Neuron (in vitro differentiated cells): ENCODE data around the gene RPH3AL.
"Not testable (repeated sequence)": the region's sequence is repeated elsewhere in the genome, so short reads cannot be mapped to it uniquely, and the experiment has no call there.

Experiments used
- H2AFZ ChIP-seq: one replicate; pipeline ENCODE4 v1.6.1; 2013; ENCODE audit warnings: low read depth, mild to moderate bottlenecking, inconsistent platforms, low read length, moderate library complexity
- H3K27me3 ChIP-seq: one replicate; pipeline ENCODE4 v1.6.1; 2013; ENCODE audit warnings: low read length; ENCODE audit not compliant: insufficient read depth
- H3K36me3 ChIP-seq: one replicate; pipeline ENCODE4 v1.6.1; 2013; ENCODE audit warnings: low read length; ENCODE audit not compliant: insufficient read depth
- H3K4me1 ChIP-seq: one replicate; pipeline ENCODE4 v1.6.1; 2013; ENCODE audit warnings: low read length; ENCODE audit not compliant: insufficient read depth
- H3K4me3 ChIP-seq: 2 replicates; pipeline ENCODE4 v1.5.1; 2013; ENCODE audit warnings: mild to moderate bottlenecking, low read length, moderate library complexity
- H3K9me3 ChIP-seq: one replicate; pipeline ENCODE4 v1.6.1; 2013; ENCODE audit warnings: low read length

Gene RPH3AL

GRCh38 chr17:234163-234993, 118.2 kb downstream of the RPH3AL start:
- H2AFZ ChIP-seq, H3K36me3 ChIP-seq, H3K27me3 ChIP-seq, H3K4me3 ChIP-seq, H3K9me3 ChIP-seq, H3K4me1 ChIP-seq: not testable (repeated sequence)

DNA sequence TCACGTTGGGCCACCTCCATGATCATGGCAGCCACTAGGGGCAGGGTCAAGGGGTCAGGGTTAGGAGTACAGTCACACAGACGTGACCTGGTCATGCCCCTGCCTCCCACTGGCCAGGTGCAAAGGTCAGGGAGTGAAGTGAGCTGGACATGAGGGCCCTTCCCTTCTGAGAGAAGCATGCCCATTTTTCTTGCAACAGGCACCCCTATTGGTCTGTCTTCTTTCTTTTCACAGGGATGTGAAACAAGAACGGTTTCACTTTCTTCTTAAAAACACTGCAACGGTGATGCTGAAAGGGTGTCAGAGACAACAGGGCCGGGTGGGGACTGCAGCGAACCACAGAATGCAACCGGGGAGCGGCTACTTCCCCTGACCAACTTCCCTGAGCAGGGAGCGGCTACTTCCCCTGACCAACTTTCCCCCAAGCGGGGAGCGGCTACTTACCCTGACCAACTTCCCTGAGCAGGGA, 119.1 kb downstream of the RPH3AL start:
- Histone ChIP-seq H3K4me1 (no peaks in the 10 kb centered on the region), H3K9me3 (peaks cover 1% of the 10 kb centered on the region), H2AFZ (no peak overlapping the region), H3K36me3 (no peaks in the 10 kb centered on the region), H3K4me3 (no peak overlapping the region), H3K27me3 (no peaks in the 10 kb centered on the region)

DNA sequence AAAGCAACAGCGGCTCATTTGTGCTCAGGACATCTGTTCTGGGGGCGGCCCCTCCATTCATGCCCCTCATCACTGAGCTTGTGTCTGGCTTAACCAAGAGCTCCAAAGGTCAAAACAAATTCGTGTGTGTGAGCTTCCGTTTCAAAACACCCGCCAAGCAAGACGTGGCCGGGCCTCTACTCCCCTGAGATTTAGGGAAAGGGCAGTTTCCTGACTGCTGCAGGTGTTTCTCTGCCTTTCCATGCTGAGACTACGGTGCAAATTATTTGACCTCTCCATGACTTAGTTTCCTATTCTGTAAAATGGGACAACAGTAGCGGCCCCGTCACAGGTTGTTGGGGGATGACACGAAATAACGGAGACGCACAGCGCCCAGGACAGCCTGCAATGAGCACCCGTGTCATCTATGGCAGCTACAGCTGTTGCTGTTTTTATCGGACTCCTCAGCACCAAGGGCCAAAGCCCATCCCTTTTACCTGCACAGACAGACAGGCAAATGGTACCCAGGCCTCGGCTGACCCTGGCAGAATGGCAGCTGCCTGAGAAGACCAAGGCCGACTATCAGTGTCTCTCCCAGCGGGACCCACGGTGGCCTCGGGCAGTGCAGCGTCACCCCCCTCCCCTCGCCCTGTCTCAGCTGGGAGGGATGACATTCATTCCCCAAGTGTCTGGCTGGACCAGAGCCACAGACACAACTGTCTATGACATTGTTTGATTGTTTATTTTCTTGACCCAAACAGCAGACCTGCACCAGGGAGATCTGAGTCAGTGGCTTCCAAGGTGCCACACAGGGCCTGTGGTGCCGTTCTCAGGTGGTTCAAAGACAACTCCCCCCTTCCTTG, 120.4 kb downstream of the RPH3AL start:
- Histone ChIP-seq H3K4me1 (peaks cover 4% of the 10 kb centered on the region), H3K36me3 (no peaks in the 10 kb centered on the region), H3K4me3 (no peak overlapping the region), H3K9me3 (peaks cover 1% of the 10 kb centered on the region), H2AFZ (no peak overlapping the region), H3K27me3 (no peaks in the 10 kb centered on the region)

GRCh38 chr17:231191-231965, 121.2 kb downstream of the RPH3AL start:
- Histone ChIP-seq H3K36me3 (no peaks in the 10 kb centered on the region), H3K27me3 (no peaks in the 10 kb centered on the region), H3K4me1 (peaks cover 5% of the 10 kb centered on the region), H3K9me3 (peaks cover 1% of the 10 kb centered on the region), H3K4me3 (no peak overlapping the region), H2AFZ (no peak overlapping the region)

- no peak overlapping the region for H3K4me3 ChIP-seq
- H3K9me3 ChIP-seq, result no peaks in the 10 kb centered on the region
- no peaks in the 10 kb centered on the region for H3K27me3 ChIP-seq
- H3K36me3 ChIP-seq, result no peaks in the 10 kb centered on the region
- H3K4me1 ChIP-seq, result peaks cover 5% of the 10 kb centered on the region
- H2AFZ ChIP-seq, result no peak overlapping the region
Measured at GRCh38 chr17:230395-230770, 122.2 kb downstream of the RPH3AL start.

GRCh38 chr17:229709-230394, 122.8 kb downstream of the RPH3AL start:
- H3K4me1 ChIP-seq, result peaks cover 5% of the 10 kb centered on the region
- no peaks in the 10 kb centered on the region for H3K27me3 ChIP-seq
- H3K36me3 ChIP-seq, result no peaks in the 10 kb centered on the region
- H3K4me3 ChIP-seq, result no peak overlapping the region
- H2AFZ ChIP-seq, result no peak overlapping the region
- no peaks in the 10 kb centered on the region for H3K9me3 ChIP-seq

DNA sequence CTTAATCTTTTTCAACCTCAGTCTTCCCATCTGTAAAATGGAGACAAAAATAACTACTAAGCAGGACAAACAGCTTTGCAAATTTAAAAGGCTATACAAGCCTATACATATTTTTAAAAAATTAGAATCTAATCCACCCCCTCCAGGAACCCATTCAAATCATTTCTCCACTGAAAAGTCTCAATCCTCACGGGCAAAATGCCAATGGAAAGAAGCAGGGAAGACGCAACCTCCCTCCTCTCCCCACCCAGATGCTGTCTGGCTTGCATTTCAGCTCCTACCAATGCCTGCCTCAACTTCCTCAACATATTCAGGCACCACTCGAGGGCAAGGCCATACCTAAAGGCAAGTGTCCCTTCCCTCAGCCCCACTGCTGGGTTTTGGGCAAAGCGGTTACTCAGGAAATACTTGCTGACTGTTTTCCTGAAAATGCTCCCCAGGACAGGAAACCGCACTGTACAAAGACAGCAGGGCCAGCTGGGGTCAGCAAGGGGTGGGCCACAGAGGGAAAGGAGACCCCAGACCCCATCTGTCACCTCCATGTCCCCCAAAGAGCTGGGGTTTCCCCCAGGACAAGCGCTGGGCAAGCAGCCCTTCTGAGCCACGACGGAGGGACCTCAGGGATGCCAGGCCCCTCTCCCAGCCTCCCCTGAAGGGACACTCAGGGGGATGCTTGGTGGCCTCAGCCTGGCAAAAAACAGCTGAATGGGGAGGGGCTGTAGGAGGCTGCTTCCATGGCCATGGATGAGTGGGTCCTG, 123.5 kb downstream of the RPH3AL start:
- Histone ChIP-seq H3K9me3 (no peaks in the 10 kb centered on the region), H2AFZ (no peak overlapping the region), H3K4me3 (no peak overlapping the region), H3K4me1 (peaks cover 5% of the 10 kb centered on the region), H3K36me3 (no peaks in the 10 kb centered on the region), H3K27me3 (no peaks in the 10 kb centered on the region)

- no peaks in the 10 kb centered on the region for H3K27me3 ChIP-seq
- H3K9me3 ChIP-seq, result no peaks in the 10 kb centered on the region
- no peaks in the 10 kb centered on the region for H3K36me3 ChIP-seq
Measured at GRCh38 chr17:227946-228615, 124.5 kb downstream of the RPH3AL start.

GRCh38 chr17:227078-227945, 125.3 kb downstream of the RPH3AL start:
- Histone ChIP-seq H3K36me3 (no peaks in the 10 kb centered on the region), H3K27me3 (no peaks in the 10 kb centered on the region), H3K4me1 (peaks cover 5% of the 10 kb centered on the region), H3K9me3 (no peaks in the 10 kb centered on the region), H3K4me3 (no peak overlapping the region), H2AFZ (no peak overlapping the region)

More at GRCh38 chr17:227946-228615, 124.5 kb downstream of the RPH3AL start:
- Histone ChIP-seq H3K4me3 (no peak overlapping the region), H2AFZ (no peak overlapping the region), H3K4me1 (peaks cover 5% of the 10 kb centered on the region)

DNA sequence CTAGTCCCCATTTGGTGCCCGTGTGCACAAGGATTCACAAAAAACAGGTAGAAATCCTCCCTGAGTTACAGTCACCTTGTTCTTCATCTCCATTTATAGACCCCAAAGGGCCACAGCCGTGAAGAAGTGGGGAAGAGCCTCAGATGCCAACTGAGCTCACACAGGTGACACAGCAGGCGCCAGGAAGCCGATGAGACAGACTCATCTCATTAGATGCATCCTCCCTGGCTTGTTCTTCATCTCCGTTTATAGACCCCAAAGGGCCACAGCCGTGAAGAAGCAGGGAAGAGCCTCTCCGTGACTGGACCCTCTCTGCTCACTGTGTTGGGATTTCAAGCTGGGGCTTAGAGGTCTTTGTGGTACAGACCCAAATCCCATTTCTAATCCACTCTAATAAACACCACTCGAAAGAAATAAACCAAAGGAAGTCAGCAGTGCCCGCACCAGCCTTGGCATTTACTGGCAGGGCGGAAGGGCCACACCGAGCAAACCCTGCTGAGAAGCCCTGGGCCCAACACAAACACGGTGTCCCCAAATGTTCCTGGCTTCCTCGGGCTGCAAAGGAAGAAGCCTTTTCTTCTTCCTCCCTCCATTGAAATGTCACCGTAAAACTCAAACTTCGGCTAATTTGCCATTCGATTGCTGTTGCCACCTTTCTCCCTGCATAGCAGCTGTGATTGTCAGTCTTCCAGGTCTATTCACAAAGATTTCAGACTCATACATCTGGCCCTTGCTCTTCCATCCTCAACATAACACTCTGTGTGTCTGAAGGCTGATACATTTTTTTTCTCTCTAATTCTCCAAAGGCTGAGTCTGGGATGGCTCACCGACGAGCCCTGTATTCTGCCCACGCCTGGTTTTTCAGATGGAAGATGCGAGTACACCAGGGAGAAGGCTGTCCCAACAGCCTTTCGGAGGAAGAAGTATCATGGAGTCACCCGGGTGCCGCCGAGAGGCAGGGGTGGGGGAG, 126.2 kb downstream of the RPH3AL start:
- Histone ChIP-seq H3K27me3 (no peaks in the 10 kb centered on the region), H3K9me3 (no peaks in the 10 kb centered on the region), H3K4me3 (no peak overlapping the region), H3K4me1 (peaks cover 5% of the 10 kb centered on the region), H3K36me3 (no peaks in the 10 kb centered on the region), H2AFZ (no peak overlapping the region)
